Measurements from ENCODE around the gene RAD51B.
A peak's percentile ranks its signal among the peaks of the same experiment; 100 is the strongest.

RAD51B gene

DNA sequence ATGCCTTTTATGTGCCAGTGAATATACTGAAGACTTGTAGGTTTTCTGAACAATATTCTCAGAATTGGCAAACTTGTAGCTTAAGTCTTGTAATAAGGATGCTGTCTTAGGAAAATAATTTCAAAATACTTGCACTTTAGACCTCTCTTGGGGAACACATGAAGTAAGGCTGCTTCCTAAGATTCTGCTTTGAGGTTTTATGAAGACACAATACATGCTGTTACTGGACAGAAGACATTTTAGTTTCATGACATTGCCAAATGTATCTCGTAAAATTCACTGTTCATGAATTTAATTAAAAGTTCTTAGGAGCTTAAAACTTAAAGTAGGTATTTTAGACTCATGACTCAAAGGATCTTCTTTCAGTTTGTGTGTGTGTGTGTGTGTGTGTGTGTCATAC lies 80.7 kb downstream of the RAD51B start:
- no peak for DNase-seq (ENCODE audit: low read depth in 2 of 2)

DNA sequence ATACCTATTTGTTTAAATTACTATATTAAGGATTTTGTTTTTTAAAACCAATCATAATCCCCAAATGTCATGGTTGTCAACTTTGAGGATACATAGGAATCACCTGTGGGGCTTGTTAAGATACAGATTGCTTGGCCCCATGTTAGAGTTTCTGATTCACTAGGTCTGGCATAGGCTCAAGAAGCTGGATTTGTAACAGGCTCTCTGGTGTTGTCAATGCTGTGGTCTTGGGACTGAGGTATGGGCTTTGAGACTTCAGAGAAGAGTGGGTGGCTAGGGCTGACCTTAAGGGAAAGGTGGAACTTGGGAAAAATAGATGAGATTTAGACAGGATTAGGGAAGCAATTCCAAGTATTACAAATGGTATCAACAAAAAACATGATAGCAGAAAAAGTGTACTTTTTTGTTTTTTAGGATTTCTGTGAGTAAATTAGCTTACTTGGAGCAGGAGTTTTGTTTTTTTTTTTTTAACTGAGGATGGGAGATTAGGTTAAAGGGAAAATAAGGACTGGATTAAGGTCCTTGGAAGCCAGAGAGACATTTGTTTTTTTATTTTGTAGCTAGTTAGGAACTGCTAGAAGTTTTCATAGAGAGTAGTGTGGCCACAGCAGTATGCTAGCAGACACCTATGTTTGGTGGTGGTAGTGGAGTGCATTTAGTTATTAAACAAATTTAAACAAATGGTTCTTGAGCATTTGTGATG lies 88.6 kb downstream of the RAD51B start:
- no peak for DNase-seq (ENCODE audit: low read depth in 2 of 2)

DNA sequence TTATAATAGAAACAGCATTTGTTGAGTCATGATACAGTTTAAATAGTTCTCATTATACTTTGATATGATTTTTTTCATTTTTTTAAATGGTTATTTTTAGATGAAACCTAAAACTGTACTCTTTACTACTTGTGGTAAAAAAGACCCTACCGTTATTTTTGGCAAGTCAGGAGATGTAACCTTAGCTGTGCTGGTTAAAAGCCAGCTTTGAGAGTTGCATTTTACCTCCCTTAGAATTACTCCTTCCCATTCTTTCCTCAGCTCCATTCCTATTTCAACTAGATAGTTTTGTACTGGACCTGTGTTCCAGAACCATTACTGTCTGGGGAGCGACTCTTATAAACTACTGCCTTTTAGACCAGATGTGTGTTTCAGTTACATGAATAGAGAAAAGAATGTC lies 92.0 kb downstream of the RAD51B start:
- DNase-seq (ENCODE audit: low read depth in 2 of 2): no peak

DNA sequence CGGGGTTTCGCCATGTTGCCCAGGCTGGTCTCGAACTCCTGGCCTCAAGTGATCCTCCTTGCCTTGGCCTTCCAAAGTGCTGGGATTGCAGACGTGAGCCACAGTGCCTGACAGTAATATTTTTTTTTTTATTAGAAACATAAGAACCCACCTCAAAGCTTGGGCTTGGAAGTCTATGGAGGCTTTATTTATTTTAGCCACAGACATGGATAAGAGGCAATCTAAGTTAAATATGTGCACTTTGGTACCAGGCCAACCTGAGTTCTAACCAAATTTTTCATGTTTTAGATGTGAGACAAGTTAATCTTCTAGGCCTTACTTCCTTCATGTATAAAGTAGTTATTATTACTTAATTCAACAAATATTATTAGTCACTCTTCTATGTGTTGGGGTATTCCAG lies 96.9 kb downstream of the RAD51B start:
- DNase-seq (ENCODE audit: low read depth in 2 of 2): no peak

DNA sequence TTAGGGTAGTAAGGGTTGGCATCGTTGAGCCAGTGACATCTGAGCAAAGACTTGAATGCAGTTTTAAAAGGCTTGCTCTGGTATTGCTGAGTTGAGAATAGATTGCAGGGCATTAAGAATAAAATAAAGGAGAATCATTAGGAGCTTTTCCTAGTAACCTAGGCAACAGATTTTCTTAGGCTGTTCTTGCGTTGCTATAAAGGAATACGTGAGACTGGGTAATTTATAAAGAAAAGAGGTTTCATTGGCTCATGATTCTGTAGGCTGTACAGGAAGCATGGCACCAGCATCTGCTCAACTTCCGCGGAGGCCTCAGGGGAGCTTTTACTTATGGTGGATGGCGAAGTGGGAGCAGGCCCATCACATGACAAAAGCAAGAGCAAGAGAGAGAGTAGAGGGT lies 97.4 kb downstream of the RAD51B start:
- DNase-seq (ENCODE audit: low read depth in 2 of 2): no peak

DNA sequence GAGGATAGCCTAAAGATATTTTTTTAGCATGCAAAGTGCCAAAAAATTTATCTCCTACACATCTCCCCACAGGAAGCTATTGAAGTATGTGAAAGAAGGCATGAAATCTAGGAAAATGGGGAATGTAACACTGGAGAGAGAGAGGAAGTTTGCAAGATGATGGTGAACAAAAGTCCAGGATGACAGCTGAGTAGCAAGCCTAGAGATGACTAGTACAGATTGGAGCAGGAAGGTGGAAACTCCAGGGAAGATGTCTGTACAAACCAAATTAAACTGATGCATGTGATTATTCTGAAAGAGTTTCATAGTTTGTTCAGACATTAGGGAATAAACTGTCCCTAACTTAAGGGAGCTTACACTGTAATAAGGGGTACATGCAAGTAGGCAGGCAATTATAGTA lies 99.3 kb downstream of the RAD51B start:
- no peak for DNase-seq (ENCODE audit: low read depth in 2 of 2)

DNA sequence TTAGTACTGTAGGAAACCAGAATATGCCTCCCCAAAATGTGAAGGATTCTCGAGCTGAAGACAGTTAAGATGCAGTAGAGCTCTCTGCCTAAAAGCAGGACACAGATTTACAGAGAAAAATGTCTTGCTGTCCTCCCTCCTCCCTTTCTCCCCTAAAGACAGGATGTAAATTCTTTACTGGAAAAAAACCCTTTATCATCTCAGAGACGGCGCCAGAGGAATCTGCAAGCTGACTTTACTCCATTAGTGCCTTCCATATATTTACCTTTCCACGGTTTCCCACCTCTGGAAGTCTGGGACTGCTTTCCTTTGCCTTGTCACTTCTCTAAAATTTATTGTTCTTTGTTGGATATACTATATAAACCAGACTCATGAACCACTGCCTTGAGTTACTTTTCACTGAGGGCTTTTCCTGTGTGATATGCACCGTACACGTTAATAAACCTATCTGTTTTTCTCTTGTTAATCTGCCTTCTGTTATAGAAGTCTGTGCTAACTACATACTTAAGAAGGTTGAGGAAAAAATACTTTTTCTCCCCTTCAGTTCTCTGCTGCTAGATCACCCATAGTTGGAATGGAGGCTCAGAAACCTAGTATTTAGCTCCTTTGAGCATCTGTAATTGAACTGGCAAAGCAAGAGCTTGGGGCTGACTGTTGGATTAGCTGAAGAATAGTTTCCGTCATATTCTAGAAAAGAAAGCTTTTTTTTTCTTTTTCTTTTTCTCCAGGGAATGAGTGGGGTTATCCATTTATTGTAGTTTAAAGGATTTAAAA lies 99.9 kb downstream of the RAD51B start:
- no peak for DNase-seq (ENCODE audit: low read depth in 2 of 2)

DNA sequence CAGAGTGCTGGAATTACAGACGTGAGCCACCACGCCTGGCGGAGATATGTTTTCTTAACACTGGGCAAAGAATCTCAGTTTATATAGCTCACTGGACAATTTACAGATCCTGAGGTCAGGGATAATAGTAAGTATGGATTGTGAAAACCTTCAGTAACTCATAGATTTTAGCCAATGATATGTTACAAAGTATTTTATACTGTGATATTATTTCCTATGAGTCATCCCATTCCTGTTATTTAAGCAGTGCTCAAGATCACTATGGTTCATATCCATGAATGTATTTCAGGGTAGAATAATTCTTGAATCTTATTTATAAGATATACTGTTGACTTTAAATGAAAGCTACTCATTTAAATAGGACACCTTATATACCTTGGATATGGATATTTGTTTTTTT lies 107.2 kb downstream of the RAD51B start:
- no peak for DNase-seq (ENCODE audit: low read depth in 2 of 2)

DNA sequence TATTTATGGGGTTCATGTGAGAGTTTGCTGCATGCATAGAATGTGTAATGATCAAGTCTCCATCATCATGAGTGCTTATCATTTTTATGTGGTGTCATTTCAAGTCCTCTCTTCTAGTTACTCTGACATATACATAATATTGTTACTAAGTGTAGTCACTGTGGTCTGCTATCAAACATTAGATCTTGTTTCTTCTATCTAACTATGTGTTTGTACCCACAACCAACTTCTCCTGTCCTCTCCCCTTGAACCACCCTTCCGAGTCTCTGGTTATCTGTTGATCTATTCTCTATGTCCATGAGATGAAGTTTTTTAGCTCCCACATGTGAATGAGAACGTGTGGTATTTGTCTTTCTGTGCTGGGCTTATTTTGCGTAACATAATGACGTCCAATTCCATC lies 107.7 kb downstream of the RAD51B start:
- no peak for DNase-seq (ENCODE audit: low read depth in 2 of 2)

DNA sequence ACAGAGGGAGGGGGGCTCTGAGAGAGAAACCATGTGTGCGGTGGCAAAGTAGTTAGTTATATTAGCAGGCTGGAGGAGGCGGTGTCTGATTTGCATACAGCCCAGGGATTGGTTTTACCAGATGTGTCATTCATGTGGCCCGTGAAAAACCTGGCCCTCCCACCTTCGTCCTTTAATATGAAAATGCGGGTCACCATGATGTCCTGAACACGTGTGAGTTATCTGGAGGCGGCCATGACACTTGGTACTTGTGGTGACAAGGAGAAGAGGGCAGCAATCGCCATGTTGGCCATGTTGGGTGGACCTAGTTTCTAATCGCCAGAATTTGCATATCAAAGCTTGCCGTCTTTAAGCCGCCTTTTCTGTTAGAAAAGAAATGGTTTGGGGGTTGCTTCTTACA lies 108.8 kb downstream of the RAD51B start:
- no peak for DNase-seq (ENCODE audit: low read depth in 2 of 2)

DNA sequence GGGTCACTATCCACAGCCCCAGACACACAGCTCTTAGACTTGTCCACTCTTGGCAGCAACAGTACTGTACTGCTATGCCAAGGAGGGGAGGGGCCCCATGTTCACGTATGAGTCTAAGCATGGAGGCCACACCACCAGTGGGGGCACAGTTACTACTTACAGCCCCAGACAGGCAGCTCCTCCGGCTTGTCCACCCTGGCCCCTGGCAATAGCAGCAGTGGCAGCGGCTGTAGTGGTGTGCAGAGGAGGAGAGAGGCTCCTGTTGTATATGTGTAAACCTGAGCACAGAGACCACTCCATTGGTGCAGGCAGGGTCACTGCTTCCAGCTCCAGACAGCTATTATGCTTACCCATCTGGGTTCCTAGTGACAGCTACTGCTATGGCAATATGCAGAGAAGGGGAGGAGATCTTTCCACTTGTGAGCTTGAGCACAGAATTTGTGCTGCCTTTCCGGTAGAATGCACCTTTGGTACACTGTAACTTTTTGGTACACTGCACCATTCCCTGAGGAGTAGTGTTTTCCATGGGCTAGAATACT lies 113.2 kb downstream of the RAD51B start:
- no peak for DNase-seq (ENCODE audit: low read depth in 2 of 2)

DNA sequence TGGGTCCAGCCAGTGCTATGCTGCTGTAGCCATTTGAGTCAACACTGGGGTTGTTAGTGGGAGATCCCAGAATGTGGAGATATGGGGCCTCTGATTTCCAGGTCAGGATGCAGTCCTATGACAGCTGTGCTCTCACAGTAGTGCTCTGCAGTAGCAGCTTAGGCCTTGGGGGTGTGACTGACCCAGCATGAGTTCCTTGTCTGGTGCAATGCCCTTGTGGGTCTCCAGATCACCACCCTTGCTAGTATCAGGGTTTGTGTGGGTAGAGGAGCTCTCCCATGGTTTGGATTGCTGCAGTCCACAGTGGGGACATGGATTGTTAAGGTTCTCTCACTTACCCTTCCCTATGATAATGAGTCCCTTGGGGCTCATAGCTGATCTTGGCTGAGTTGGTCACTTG lies 113.7 kb downstream of the RAD51B start:
- no peak for DNase-seq (ENCODE audit: low read depth in 2 of 2)

DNA sequence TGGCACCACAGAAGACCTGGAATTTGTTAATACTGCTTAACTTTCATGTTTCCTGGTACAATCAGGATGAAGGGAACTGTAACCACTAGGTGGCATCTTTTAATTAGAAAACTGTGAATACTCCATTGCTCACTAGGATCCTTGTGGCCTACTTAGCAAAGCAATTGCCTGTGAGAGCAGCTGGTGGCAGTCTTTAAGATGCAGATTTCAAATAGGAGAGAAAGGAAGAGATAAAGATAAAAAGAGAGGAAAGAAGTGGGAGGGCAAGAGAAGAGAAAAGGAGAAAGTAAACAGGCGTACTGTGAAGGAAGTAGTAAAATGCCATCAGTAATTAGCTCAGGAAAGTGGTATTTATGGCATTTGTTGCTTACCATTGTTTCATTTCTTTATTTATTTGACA lies 114.5 kb downstream of the RAD51B start:
- DNase-seq (ENCODE audit: low read depth in 2 of 2): peak; percentile 70 to 71

DNA sequence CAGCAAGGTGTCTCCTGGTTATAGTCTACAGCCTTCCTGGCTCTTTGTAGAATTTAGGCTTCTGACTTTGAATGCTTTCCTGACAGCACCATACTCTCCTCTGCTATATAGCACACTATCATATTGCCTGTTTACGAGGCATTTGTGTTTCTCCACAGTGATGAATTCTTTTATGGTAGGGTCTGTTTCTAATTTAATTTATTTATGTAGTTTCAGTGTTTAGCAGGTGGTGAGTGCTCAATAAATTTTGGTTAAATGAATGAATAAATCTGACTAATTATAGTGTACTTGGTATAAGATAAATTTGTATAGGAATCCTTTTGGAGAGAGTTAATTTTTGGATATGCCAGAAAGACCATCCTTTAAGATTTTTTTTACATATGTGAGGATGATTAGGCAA lies 115.3 kb downstream of the RAD51B start:
- DNase-seq (ENCODE audit: low read depth in 2 of 2): peak; percentile 78 to 80

DNA sequence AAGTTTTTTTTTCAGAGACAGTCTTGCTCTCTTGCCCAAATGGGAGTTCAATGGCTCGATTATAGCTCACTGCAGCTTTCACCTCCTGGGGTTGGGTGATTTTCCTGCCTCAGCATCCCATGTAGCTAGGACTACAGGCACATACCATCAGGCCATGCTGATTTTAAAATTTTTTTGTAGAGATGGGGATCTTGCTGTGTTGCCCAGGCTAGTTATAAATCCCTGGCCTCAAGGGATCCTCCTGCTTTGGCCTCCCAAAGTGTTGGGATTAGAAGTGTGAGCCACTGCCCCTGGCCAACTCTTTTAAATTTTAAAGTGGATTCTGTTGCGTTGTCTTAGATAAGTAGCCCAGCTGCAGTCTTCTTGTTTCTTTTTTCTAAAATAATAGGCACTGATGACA lies 115.8 kb downstream of the RAD51B start:
- DNase-seq (ENCODE audit: low read depth in 2 of 2): no peak

DNA sequence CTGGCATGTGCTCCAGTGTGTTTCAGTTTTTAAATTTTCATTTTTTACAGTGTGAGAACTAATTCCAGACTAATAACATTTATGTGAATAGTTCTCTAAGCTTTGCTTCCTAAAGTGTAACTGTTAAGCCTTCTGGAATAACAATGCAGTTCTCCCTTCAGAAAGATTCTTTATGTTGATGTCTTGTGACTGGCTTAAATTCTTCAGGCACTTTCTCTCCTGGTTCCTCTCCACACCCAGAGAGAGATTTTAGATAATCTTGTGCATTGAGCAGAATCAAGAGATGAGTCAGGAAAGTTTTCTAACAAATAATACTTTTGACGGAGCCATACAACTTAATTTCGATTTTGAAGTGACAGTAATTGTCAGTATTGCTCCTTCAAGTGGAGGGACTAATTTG lies 118.5 kb downstream of the RAD51B start:
- DNase-seq (ENCODE audit: low read depth in 2 of 2): no peak

DNA sequence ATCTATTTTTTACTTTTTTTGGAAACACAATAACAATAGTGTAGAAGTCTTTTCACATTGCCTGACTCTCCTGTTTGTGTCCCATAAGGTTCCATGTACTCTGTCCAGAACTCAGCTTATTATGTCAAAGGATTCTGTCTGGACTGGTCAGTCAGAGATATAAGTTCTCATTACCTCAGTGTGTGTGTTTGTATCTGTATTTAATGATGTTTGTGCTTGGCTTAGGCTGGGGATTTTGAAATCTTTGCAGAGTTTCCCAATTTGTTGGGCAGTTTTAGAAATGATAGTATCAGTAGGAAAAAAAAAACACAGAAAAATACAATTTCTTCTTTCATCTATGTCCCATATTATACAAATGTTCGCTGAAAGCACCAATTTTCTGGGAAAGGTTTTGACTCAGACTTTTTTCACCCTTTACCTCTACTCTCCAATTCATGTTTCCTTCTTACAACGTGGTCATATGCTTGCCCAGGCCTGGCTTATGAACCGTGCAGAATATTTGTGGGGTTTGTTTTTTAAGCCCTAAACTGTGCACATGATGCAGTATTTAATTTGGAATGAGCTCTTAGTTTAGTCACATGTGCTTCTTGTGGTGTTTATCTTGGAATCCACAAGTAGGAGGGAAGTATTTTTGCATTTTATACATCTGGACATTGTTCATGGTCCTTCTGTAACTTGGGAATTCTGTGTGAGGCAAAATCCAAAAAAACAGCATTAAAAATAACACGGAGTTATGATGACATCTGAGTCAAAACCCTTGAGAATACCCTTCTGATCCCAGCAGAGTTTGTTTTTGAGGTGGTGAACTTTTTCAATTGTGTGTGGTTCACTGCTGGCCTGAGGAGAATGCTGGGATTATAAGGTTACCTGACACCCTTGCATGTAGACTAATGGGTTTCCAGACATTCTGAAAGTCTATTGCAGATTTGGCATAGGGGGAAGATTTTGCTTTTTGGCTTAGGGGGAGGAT lies 121.2 kb downstream of the RAD51B start:
- DNase-seq (ENCODE audit: low read depth in 2 of 2): peak; percentile 91

DNA sequence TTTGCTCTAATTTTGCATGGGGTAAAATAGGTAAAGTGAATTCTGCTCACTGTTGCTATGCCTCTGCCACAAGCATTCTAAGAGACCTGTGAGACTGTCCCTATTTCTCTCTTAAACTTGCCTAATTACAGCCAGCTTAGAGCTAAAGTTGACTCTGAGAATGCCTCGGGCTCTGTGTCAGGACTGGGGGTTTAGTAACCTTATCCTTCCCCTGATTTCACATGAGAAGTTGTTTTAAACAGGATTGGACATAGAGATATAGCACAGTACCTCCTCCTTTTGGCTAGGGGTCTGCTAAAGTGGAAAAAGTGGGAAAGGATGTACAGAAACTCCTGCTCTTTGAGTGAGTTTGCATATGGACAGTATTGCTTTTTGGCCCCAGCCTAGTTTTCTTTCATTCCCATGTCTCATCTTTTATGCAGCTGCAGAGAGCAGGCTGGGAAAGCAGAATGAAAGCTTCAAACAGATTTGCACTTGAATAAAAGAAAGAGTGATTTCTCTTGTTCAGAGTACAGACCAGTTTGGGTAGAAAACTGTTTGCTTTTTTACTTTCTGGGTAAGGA lies 122.0 kb downstream of the RAD51B start:
- DNase-seq (ENCODE audit: low read depth in 2 of 2): no peak

DNA sequence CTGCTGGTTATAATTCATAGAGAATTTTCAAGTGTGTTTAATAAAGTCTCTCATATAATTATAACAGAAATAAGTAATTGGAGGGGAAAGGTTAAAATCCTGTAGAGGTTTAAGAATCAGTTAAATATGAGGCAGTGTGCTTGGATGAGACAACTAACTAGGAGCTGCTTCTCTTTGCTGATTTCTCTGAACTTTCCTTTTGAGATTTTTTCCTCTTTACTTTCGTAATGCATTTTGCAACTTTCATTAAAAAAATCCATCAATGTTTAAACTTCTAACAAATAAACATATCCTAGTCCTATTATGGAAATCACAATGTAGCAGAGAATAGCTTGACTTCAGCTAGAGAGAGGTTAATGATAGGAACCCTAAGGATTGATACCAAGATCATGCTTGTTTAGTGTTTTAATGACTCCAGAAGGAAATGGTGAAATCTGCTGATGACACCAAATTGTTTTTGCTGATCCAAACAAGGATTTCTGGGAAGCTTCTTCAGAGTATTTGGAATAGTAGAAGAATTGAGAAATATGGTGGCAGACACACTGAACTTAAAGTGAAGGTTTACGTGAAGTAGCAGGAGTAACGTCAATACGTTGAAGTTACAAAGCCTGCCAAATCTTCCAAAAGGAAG lies 122.6 kb downstream of the RAD51B start:
- DNase-seq (ENCODE audit: low read depth in 2 of 2): no peak

DNA sequence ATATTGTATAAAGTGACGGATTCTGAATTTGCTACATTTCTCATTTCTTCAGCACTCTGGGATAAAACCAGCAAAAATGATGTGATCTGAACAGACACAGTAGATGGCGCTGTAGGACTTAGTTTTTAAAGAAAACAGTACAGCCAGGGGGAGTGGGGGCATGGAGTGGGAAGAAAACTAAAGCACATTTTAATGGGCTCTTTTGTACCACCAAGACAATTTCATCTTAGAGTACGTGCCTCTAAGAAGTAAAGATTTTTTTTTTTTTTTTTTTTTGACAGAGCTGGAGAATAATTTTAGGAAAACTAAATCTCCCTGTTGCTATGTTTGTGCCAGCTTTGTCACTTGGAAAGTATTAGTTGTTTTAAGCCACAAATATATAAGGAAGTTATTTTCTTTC lies 124.4 kb downstream of the RAD51B start:
- DNase-seq (ENCODE audit: low read depth in 2 of 2): peak; percentile 72 to 76

DNA sequence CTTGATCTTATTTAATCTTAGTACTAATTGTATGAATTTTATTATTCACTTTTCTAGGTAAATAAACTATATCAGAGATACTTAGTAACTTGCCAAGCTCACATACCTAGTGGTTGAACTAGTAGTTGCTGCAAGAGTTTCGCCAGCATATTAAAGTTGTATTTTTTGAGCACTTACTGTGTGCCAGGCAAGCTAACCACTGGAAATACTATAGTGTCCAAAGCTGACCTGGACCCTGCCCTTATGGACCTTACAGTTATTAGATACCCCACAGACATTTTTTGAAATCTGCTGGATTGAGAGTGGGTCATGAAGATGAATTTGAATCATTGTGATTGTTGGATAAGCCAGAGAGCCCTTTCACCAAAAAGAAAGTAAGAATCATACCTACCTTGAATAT lies 125.0 kb downstream of the RAD51B start:
- no peak for DNase-seq (ENCODE audit: low read depth in 2 of 2)
